Tibial nerve (tissue), 4 donors: ENCODE data around the gene SUGP2. TPM values are rescaled to one million over a fixed set of nuclear protein-coding genes. Genes with fewer than 3 reads are reported as not detected.

Experiments used
- DNase-seq, 2 donors: peaks; one replicate each; pipeline ENCODE4 v3.0.0-alpha.2; 2019; ENCODE audit warnings: low spot score in 2 of 2
- H3K27ac ChIP-seq, 4 donors: fragments of 200-600 bp; sonication (generic) in 3 of 4; one replicate each; pipeline ENCODE4 v1.5.1; 2017 to 2019; ENCODE audit warnings: mild to moderate bottlenecking in 1 of 4
- H3K27me3 ChIP-seq, 2 donors: fragments of 200-600 bp; sonication (generic) in 1 of 2; one replicate each; pipeline versions ENCODE4 v1.5.1 to v1.6.0; 2017 to 2019
- H3K36me3 ChIP-seq, 3 donors: fragments of 200-600 bp; sonication (generic); one replicate each; pipeline ENCODE4 v1.5.1; 2018 to 2019
- H3K4me1 ChIP-seq, 4 donors: fragments of 200-600 bp; sonication (generic) in 3 of 4; one replicate each; pipeline ENCODE4 v1.5.1; 2017 to 2019
- H3K4me3 ChIP-seq, 4 donors: fragments of 200-600 bp; sonication (generic) in 3 of 4; one replicate each; pipeline ENCODE4 v1.5.1; 2017 to 2019; ENCODE audit warnings: mild to moderate bottlenecking in 1 of 4, moderate library complexity in 1 of 4
- H3K9me3 ChIP-seq, 4 donors: fragments of 200-600 bp; sonication (generic) in 3 of 4; one replicate each; pipeline ENCODE4 v1.5.1; 2017 to 2019
- CTCF ChIP-seq, 5 experiments: fragments of 200-600 bp in 3 of 5; fragments of 450-650 bp in 2 of 5; sonication (generic) in 3 of 5; IDR thresholded peaks; one replicate each; pipeline ENCODE4 v1.5.1; 2016 to 2019; ENCODE audit warnings: antibody characterized with exemption in 5 of 5, mild to moderate bottlenecking in 3 of 5, moderate library complexity in 2 of 5
- EP300 ChIP-seq, 2 donors: sonication (generic); formaldehyde crosslinking; IDR thresholded peaks; one replicate each; pipeline ENCODE4 v1.6.1; 2017; ENCODE audit warnings: antibody characterized with exemption in 2 of 2, mild to moderate bottlenecking in 1 of 2
- POLR2A ChIP-seq, 2 donors: fragments of 450-650 bp; IDR thresholded peaks; one replicate each; pipeline ENCODE4 v1.6.1; 2017; ENCODE audit warnings: antibody characterized with exemption in 2 of 2, mild to moderate bottlenecking in 2 of 2, moderate library complexity in 2 of 2
- WGBS, 2 donors: methylation state at CpG; one replicate each; pipeline ENCODE4 v1.1.5; 2018; 5-methylcytosine and 5-hydroxymethylcytosine counted together
- total RNA-seq, 4 donors: library from RNA; depleted of rRNA; stranded (reverse); fragments of >200 nt; gene quantifications; one replicate each; pipeline ENCODE4 v1.1.0, GENCODE V29; 2016

SUGP2 gene
- total RNA-seq, 4 donors from 2014 or later = 50.8 to 95.1 (median 65.1) TPM

GRCh38 chr19:18978616-18979015 lies 54.7 kb downstream of the SUGP2 start:
- H3K4me3 ChIP-seq = no peak overlapping the region
- no peaks in the 10 kb centered on the region for H3K36me3 ChIP-seq
- 64 to 74% methylated on average over 7 of the region's 7 CpGs for WGBS, 2 donors
- no peaks in the 10 kb centered on the region for H3K9me3 ChIP-seq
- H3K27ac ChIP-seq = no peak overlapping the region
- DNase-seq = no peak
- no peaks in the 10 kb centered on the region for H3K27me3 ChIP-seq
- TF ChIP-seq EP300 (IDR thresholded peaks at IDR 0.05) = no peak
- TF ChIP-seq CTCF (IDR thresholded peaks at IDR 0.05) = no peak
- no peak for TF ChIP-seq POLR2A (IDR thresholded peaks at IDR 0.05)
- H3K4me1 ChIP-seq = no peaks in the 10 kb centered on the region

- Histone ChIP-seq H3K4me1 (peaks cover 0 to 12% (median 2%) of the 10 kb centered on the region in 4 donors), H3K27ac (no peak overlapping the region), H3K9me3 (no peaks in the 10 kb centered on the region), H3K27me3 (no peaks in the 10 kb centered on the region), H3K36me3 (no peaks in the 10 kb centered on the region), H3K4me3 (no peak overlapping the region)
- DNase-seq = no peak
- TF ChIP-seq EP300 (IDR thresholded peaks at IDR 0.05) = no peak
- no peak for TF ChIP-seq CTCF (IDR thresholded peaks at IDR 0.05)
- TF ChIP-seq POLR2A (IDR thresholded peaks at IDR 0.05) = no peak
- 61 to 64% methylated on average over 10 of the region's 10 CpGs for WGBS, 2 donors
Observed at GRCh38 chr19:18975869-18976268, 57.4 kb downstream of the SUGP2 start.

DNA sequence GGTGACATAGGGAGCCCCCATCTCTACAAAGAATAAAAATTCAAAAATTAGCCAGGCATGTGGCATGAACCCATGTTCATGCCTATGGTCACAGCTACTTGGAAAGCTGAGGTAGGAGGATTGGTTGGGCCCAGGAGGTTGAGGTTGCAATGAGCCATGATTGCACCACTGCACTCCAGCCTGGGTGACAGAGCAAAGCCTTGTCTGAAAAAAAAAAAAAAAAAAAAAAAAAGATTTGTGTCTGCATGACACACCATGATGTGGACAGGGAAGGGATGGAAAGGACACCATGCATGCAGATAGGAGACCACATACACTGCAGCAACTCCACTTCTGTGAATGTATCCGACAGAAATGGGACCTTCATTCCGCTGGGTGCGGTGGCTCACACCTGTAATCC lies 58.3 kb downstream of the SUGP2 start:
- Histone ChIP-seq H3K27ac (no peak overlapping the region), H3K4me3 (no peak overlapping the region), H3K36me3 (no peaks in the 10 kb centered on the region), H3K27me3 (no peaks in the 10 kb centered on the region), H3K4me1 (peaks cover 0 to 20% (median 6%) of the 10 kb centered on the region in 4 donors), H3K9me3 (no peaks in the 10 kb centered on the region)
- 94 to 96% methylated on average over 3 of the region's 3 CpGs for WGBS, 2 donors
- TF ChIP-seq CTCF (IDR thresholded peaks at IDR 0.05) (no peak), EP300 (IDR thresholded peaks at IDR 0.05) (no peak), POLR2A (IDR thresholded peaks at IDR 0.05) (no peak)
- no peak for DNase-seq

DNA sequence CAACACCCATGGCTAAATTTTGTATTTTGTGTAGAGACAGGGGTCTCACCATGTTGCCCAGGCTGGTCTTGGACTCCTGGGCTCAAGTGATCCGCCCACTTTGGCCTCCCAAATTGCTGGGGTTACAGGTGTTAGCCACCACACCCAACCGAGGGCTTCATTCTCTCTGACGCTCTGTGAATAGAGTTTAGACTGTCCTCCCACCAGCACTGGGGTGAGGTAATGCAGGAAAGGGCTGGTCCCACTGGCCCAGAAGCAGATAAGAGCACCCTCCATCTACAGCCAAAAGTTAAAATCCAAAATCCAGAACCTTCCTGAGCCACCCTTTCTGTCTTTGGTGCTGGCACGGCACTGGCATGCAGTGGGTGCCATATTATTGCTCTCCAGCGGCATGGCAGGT lies 60.5 kb downstream of the SUGP2 start:
- Histone ChIP-seq H3K27me3 (no peaks in the 10 kb centered on the region), H3K4me3 (no peak overlapping the region), H3K9me3 (no peaks in the 10 kb centered on the region), H3K36me3 (no peaks in the 10 kb centered on the region), H3K27ac (peak overlapping the region in 2 of 4 donors; percentile 60 to 62), H3K4me1 (peaks cover 0 to 32% (median 10%) of the 10 kb centered on the region in 4 donors)
- no peak for TF ChIP-seq CTCF (IDR thresholded peaks at IDR 0.05)
- no peak for TF ChIP-seq EP300 (IDR thresholded peaks at IDR 0.05)
- no peak for TF ChIP-seq POLR2A (IDR thresholded peaks at IDR 0.05)
- WGBS, 2 donors = 77 to 79% methylated on average over 5 of the region's 5 CpGs
- no peak for DNase-seq

GRCh38 chr19:18972301-18972811 lies 61.0 kb downstream of the SUGP2 start:
- TF ChIP-seq POLR2A (IDR thresholded peaks at IDR 0.05) (no peak), CTCF (IDR thresholded peaks at IDR 0.05) (no peak), EP300 (IDR thresholded peaks at IDR 0.05) (no peak)
- Histone ChIP-seq H3K4me3 (no peak overlapping the region), H3K27me3 (no peaks in the 10 kb centered on the region), H3K36me3 (no peaks in the 10 kb centered on the region), H3K4me1 (peaks cover 0 to 36% (median 10%) of the 10 kb centered on the region in 4 donors), H3K27ac (peak overlapping the region in 3 of 4 donors; percentile 14 to 62 (median 60)), H3K9me3 (no peaks in the 10 kb centered on the region)
- no peak for DNase-seq
- 28 to 36% methylated on average over 12 of the region's 12 CpGs for WGBS, 2 donors
